Left renal pelvis (tissue), 4 donors: ENCODE measurements around the gene HMGN3. TPM values are rescaled to one million over a fixed set of nuclear protein-coding genes. Genes with fewer than 3 reads are reported as not detected.
A peak's percentile ranks its signal among the peaks of the same experiment; 100 is the strongest.
"Not testable (repeated sequence)": the region's sequence is repeated elsewhere in the genome, so short reads cannot be mapped to it uniquely, and the experiment has no call there.

Source experiments
- DNase-seq, 4 donors: peaks; one replicate each; pipeline ENCODE4 v3.0.0-alpha.2; 2013; ENCODE audit warnings: low read depth in 4 of 4, low spot score in 3 of 4
- polyA plus RNA-seq, 4 donors: library from polyadenylated mRNA; unstranded; fragments of 120-200 nt; gene quantifications; one replicate each; pipeline ENCODE4 v1.2.1, GENCODE V29; 2013; ENCODE audit not compliant: insufficient read length in 4 of 4

The HMGN3 gene
- polyA plus RNA-seq = 100 to 1,000 TPM; 180 to 397 (median 306) TPM

DNA sequence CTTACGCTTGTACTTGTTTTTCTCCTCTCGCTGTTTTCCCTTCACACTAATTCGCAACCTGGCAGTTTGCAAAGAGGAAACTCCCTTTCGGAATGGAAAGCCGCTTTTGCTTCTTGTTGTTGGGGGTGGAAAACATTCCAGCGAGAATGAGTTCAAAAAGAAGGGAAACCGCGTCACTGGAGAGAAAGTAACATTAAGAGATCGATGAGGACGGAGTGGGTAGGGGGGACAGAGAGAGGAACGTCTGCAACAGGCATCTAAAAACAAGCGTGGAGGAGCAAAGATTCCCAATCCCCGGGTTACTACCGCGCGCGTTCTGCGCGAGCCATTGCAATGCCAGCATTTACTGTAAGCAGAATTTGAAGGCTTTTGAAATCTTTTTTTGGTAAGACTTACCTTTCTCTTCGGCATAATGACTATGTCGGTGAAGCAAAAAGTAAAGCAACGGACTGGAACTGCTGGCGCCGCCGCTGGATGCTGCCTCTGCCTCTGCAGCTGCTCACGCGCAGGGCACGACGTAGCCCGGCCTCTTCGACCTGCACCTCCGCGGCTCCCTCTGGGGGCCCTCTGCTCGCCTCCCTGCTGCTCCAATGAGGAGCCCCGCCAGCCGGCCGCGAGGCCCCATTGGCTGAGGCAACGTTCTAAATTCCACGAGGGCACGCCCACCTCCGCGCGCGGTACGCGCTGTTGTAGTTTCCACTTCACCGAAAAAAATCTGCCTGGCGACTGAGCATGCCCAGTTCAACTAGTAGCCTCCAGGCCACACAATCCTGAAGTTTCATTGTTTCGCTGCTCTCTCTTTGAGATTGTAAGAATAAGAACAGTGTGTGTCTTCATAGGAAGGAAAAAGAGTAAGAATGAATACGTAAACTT, at the start of gene HMGN3:
Gene HMGN3, minus strand, starts transcription at position 533 of the 873 bp plus-strand sequence.
- DNase-seq = peak; percentile 85 to 87 (median 86)

DNA sequence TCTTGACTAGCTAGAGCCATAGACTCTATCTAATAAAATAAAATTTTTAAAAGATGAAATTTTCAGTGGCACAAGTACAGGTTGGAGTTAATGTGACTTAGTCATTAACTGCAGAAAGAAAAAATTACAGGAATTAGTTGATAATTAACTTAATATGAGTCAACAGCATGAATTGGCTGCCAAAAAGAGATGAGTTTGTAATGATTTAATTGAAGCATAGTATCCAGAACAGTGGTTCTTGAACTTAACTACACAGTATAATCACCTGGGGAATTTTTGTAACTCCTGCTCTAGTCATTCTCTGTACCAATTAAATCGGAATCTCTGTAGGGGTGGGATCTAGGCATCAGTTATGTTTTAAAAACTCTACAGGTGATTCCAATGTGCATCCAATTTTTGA, 46.3 kb upstream of the HMGN3 start:
- DNase-seq = no peak

- DNase-seq = no peak
Measured at GRCh38 chr6:79277109-79277508, 42.6 kb upstream of the HMGN3 start.

DNA sequence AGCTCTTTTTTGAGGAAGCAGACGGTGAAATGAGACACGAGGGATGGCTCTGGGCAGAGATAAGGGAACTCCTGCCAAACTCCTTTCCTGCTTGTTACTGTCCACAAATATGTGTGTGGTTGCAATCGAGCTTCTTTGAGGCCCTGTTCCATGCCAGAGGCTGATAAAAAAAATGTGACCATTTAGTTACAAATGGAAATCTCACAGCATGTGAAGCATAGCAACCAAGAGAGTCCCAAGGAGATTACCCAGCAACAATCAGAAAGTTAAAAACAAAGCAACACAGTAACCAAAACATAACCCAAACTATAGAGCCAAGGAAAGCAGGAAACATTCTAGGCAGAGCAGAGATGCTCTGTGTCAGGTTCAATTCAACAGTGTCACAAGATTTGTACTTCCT, 35.4 kb upstream of the HMGN3 start:
- no peak for DNase-seq

GRCh38 chr6:79267128-79267527, 32.6 kb upstream of the HMGN3 start:
- DNase-seq = no peak

DNA sequence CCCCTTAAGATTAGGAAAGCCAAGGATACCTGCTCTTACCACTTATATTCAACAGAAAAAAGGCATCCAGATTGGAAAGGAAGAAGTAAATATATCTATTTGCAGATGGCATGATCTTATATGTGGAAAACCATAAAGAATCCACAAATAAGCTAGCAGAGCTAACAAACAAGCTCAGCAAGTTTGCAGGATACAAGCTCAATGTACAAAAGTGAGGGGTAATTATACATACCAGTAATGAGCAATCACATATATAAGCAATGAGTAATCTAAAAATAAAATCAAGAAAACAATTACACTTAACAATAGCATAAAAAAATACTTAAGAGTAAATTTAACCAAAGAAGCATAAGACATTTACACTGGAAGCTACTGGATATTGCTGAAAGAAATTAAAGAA, 31.6 kb upstream of the HMGN3 start:
- DNase-seq = no peak

DNA sequence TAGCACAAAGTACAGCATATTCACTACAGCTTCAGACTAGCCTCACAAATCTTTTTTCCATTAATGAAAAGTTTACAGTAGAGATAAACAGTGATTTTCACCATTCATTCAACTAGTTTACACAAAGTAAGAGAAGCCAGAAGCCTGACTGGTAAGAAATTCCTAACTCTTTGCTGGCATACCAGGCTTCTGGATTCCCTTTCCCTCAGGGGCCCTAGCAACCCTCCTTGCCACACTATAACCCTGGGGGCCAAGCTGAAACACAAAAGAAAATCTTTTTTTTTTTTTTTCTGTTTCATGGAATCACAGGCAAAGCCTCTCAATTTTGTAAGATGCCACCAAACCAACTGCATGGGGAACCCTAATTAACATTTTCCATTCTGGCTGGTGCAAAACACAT, 28.9 kb upstream of the HMGN3 start:
- no peak for DNase-seq

- DNase-seq = no peak
Measured at GRCh38 chr6:79261666-79262065, 27.2 kb upstream of the HMGN3 start.

GRCh38 chr6:79260772-79261171, 26.3 kb upstream of the HMGN3 start:
- no peak for DNase-seq

- no peak for DNase-seq
Measured at GRCh38 chr6:79257381-79258205, 23.1 kb upstream of the HMGN3 start.

DNA sequence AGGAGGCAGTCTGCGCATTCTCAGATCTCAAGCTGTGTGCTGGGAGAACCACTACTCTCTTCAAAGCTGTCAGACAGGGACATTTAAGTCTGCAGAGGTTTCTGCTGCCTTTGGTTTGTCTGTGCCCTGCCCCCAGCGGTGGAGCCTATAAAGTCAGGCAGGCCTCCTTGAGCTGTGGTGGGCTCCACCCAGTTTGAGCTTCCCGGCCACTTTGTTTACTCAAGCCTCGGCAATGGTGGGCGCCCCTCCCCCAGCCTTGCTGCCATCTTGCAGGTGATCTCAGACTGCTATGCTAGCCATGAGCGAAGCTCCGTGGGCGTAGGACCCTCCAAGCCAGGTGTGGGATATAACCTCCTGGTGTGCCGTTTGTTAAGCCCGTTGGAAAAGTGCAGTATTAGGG, 22.3 kb upstream of the HMGN3 start:
- not testable (repeated sequence) for DNase-seq

- DNase-seq = not testable (repeated sequence)
Measured at GRCh38 chr6:79255086-79255485, 20.6 kb upstream of the HMGN3 start.

DNA sequence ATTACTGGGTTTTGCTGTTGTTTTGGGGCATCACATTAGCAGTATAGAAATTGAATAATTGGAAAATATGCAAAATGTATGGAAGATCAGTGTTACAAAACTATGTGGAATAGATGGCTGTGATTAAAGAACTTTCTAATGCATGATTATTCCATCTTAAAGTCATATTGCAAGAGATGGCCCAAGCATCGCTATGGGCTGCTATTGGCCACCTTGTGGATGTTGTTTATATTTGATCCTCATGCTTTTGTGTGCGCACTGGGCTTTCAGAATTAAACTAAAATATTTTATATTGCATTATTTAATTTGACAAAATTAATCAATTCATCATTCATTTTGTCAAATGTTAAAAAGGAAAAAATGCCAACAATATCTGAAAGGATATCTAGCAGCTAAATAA, 16.1 kb upstream of the HMGN3 start:
- DNase-seq = no peak

DNA sequence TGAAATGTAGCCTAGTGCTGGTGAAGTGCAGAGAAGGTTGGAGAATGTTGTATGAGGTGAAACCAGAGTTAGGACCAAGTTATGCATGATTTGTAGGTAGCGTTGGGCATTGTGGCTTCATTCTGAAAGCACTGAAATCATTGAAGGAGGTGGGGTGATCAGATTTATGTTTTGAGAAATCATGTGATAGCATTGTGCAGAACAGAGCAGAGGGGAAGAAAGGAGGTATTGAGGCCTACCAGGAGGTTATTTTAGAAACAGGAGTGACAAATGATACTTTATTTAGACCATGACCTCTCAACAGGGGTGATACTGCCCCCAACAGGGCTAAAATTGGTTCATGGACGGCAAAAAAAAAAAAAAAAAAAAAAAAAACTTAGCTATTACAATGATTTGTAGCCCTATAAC, 15.6 kb upstream of the HMGN3 start:
- DNase-seq = no peak

GRCh38 chr6:79249136-79249535, 14.7 kb upstream of the HMGN3 start:
- no peak for DNase-seq

DNA sequence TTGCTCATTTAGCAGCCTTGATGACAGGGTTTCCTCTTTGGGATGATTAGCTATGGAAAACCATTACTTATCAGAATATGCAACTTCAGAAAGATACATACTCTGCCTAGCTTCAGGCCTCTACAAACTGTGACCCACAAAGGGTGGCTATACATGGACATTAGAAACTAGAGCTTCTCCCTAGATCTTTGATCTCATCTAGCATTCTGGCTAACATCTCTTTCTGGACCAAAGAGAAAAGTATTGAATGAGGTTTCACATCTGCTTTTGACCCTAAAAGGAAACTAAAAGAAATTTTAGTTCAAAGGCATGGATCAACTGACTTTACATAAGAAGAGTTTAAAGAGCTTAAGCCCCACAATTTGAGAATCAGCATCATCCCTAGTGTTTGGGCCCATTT, 12.4 kb upstream of the HMGN3 start:
- DNase-seq = no peak

- DNase-seq = no peak
Measured at GRCh38 chr6:79241228-79241627, 6.7 kb upstream of the HMGN3 start.

DNA sequence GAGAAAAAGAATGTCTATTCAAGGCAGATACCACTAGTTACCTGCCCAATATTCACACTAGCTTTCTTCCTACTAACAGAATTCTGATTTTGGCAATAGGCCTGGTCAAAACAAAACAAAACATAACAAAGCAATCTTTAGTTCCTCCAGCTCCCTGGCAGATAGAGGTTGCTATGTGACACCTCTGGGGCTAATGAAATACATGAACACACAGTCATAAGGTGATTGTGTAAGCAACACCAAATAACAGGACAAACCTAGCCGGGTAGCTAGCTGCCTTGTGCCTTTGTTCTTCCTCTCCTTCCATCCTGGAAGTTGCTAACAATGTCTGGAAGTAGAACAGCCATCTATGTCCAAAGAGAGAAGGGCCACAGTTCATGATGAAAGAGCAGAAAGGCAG, 6.0 kb upstream of the HMGN3 start:
- no peak for DNase-seq

DNA sequence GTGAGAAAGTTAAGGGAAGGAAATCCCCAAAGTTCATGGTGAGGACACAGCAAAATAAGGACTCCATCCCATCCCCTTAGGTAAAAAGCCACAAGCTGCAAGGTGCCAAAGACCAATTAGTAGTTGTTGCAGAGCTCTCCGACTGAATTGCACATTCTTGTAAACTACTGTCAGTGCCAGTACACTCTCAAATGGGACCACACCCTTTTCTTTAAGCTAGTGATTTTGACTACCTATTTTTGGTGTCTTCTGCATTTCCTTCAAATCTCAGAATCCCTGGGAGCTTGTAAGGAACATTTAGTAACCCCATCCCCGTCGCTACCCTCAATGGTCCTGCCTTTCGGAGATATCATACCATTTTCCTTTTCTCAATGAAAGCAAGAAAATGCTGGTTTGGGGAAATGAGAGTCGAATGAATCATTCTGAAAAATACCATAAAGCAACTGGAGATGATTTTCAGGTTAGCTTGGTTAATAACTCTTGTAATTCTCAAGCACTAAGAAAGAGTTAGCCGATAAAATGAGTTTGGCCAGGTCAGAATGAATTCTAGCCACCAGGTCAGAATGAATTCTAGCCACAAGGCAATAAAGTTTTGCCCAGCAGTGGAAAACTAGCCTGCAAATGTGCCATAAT, 5.2 kb upstream of the HMGN3 start:
- DNase-seq = no peak

DNA sequence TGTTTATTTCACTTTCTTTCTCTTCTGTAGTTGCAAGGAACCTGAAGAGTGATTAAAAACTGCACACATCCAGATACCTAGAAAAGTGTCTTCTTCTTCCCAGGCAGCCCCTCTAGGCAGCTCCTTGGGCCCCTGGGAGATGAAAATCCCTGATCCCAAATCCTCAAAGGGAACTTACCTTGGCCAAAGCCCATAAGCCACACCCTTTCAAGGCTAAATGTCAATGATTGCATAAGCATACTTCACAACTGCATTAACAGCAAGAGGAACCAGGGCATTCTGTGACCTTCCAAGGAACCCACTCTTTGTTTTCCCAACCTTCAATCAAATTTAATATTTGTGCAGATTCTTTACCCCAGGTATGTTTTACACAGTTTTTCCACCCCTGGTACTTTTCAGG, 4.4 kb upstream of the HMGN3 start:
- DNase-seq = no peak

- DNase-seq = no peak
Measured at GRCh38 chr6:79236711-79237110, 2.2 kb upstream of the HMGN3 start.
